GM19238 (cell line): ENCODE measurements around the gene BTBD7.
A peak's percentile ranks its signal among the peaks of the same experiment; 100 is the strongest.
"Not testable (repeated sequence)": the region's sequence is repeated elsewhere in the genome, so short reads cannot be mapped to it uniquely, and the experiment has no call there.

Experiments used
- DNase-seq: peaks from one replicate; pipeline ENCODE4 v3.0.0; 2011; ENCODE audit warnings: low spot score; ENCODE audit not compliant: insufficient read length

The BTBD7 gene

GRCh38 chr14:93246534-93246933 is 86.3 kb downstream of the BTBD7 start:
- DNase-seq = no peak

GRCh38 chr14:93245764-93246420 is 86.9 kb downstream of the BTBD7 start:
- DNase-seq = no peak

- no peak for DNase-seq
These were observed 92.2 kb downstream of the BTBD7 start for GRCh38 chr14:93240678-93241000.

GRCh38 chr14:93239869-93240677 is 92.8 kb downstream of the BTBD7 start:
- no peak for DNase-seq

GRCh38 chr14:93234798-93235197 is 98.0 kb downstream of the BTBD7 start:
- no peak for DNase-seq

GRCh38 chr14:93233078-93233477 is 99.8 kb downstream of the BTBD7 start:
- DNase-seq = not testable (repeated sequence)

- no peak for DNase-seq
These were observed 100.7 kb downstream of the BTBD7 start for GRCh38 chr14:93232159-93232558.

GRCh38 chr14:93231129-93231979 is 101.5 kb downstream of the BTBD7 start:
- no peak for DNase-seq

- DNase-seq = no peak
These were observed 102.3 kb downstream of the BTBD7 start for GRCh38 chr14:93230539-93230938.

GRCh38 chr14:93228550-93228949 is 104.3 kb downstream of the BTBD7 start:
- DNase-seq = no peak

GRCh38 chr14:93223565-93223964 is 109.3 kb downstream of the BTBD7 start:
- no peak for DNase-seq

- DNase-seq = no peak
These were observed 112.3 kb downstream of the BTBD7 start for GRCh38 chr14:93220509-93220908.

GRCh38 chr14:93219103-93219726 is 113.6 kb downstream of the BTBD7 start:
- no peak for DNase-seq

- no peak for DNase-seq
These were observed 118.2 kb downstream of the BTBD7 start for GRCh38 chr14:93214598-93214997.

GRCh38 chr14:93212432-93212831 is 120.4 kb downstream of the BTBD7 start:
- no peak for DNase-seq

- no peak for DNase-seq
These were observed 125.1 kb downstream of the BTBD7 start for GRCh38 chr14:93207468-93208308.

- DNase-seq = peak; percentile 74
These were observed 125.9 kb downstream of the BTBD7 start, which contains the start of the genes GON7 and UBR7 for GRCh38 chr14:93206793-93207467. TSS of gene GON7 (minus strand) at chr14:93207065. CDS start at chr14:93207037, 28 bp downstream. TSS of gene UBR7 (plus strand) at chr14:93207256. CDS start at chr14:93207292, 36 bp downstream.

GRCh38 chr14:93201155-93201704 is 131.6 kb downstream of the BTBD7 start:
- DNase-seq = no peak

- DNase-seq = no peak
These were observed 132.3 kb downstream of the BTBD7 start for GRCh38 chr14:93200553-93200952.

GRCh38 chr14:93199031-93199430 is 133.8 kb downstream of the BTBD7 start:
- DNase-seq = no peak
